ENCODE data around the gene NUP210. TPM values are rescaled to one million over a fixed set of nuclear protein-coding genes. Genes with fewer than 3 reads are reported as not detected.

The NUP210 gene
- polyA plus RNA-seq, 1 donor from 2014 or later, result 72.2 TPM

DNA sequence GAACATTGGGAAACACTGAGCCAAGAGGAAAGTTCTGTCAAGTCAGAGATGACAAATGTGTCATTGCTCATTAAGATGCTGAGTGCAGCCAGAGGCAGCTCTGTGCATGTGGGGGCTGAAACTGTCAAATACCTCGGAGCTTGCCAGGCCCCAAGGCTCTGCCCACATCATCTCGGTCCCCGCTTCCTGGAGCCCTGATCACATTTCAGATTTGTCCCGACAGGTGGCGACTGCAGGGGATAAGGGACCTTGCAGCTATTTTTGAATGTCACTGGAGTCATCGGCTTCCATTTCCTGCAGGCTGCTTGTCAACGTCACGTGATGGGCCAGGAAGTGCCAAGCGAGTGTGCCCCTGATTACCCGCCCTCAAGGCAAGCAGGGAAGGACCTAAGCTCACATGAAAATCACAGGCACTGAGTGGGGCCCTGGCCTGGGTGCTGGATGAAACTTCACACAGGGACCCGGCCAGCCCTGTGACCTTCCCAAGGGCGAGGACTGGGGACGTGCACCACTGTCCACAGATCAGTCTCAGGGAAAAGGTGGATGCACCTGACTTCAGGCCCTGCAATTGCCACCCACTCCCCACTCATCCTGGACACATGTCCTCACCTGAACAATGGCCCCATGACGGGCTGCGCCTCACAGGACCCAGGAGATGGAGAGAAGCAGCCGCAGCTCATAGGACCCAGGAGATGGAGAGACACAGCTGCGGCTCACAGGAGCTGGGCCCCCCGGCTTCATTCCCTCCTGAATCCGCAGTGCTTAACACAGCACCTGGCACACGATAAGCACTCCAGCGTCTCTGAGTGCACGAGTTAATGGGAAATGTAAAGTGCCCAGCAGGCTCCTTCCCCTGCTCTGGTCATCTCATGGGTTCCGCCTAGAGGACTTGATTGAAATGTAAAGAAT lies 73.4 kb downstream of the NUP210 start:
- H3K9me3 Mint-ChIP-seq, result no peaks in the 10 kb centered on the region

DNA sequence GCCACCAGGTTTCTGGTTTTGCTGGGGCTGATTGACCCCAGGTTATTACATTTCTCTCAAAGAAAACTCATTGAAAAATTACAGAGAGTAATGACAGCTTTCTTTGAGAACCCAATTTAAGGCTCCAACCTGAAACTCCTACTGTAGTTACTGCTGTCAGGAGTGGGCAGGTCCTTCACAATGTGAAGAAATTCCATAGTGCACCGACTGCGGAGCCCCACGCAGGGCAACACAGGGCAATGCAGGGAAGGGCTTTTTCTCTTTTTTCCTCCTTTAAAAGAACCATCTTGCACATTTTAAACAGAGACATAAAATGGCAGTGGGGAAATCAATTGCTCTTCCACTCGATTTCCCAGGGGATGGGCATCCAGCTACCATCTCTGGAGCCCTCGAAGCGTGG lies 74.3 kb downstream of the NUP210 start:
- H3K36me3 Mint-ChIP-seq, result no peaks in the 10 kb centered on the region
- no peak overlapping the region for H3K27ac Mint-ChIP-seq
- no peak overlapping the region for H3K4me3 Mint-ChIP-seq
- H3K4me1 Mint-ChIP-seq, result peaks cover 0 to 11% (median 5%) of the 10 kb centered on the region in 3 donors
- H3K9me3 Mint-ChIP-seq, result no peaks in the 10 kb centered on the region
- no peaks in the 10 kb centered on the region for H3K27me3 Mint-ChIP-seq

More for the DNA sequence above, 73.4 kb downstream of the NUP210 start:
- Mint-ChIP-seq H3K27me3 (no peaks in the 10 kb centered on the region), H3K27ac (no peak overlapping the region), H3K36me3 (no peaks in the 10 kb centered on the region), H3K4me1 (peaks cover 0 to 11% (median 5%) of the 10 kb centered on the region in 3 donors), H3K4me3 (no peak overlapping the region)

DNA sequence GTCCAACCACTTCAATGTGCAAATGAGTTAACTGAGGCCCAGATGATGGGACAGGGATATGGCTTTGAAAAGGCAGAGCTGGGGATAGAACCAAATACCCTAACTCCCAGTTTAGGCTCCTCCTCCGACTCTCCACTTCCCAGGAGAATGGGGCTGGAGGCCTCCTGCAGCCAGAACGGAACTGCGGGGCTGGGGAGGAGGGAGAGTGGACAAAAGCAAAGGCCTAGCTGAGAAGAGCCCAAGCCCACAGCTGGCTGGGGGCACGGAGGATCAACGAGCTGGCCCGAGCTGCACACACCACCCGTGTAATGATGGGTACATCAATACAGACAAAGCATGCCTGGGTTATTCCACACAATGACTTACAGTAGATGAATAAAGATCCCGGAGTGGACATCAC lies 74.8 kb downstream of the NUP210 start:
- H3K9me3 Mint-ChIP-seq, result no peaks in the 10 kb centered on the region
- no peak overlapping the region for H3K4me3 Mint-ChIP-seq
- no peaks in the 10 kb centered on the region for H3K36me3 Mint-ChIP-seq
- no peak overlapping the region for H3K27ac Mint-ChIP-seq
- no peaks in the 10 kb centered on the region for H3K27me3 Mint-ChIP-seq
- H3K4me1 Mint-ChIP-seq, result peaks cover 0 to 11% (median 5%) of the 10 kb centered on the region in 3 donors

DNA sequence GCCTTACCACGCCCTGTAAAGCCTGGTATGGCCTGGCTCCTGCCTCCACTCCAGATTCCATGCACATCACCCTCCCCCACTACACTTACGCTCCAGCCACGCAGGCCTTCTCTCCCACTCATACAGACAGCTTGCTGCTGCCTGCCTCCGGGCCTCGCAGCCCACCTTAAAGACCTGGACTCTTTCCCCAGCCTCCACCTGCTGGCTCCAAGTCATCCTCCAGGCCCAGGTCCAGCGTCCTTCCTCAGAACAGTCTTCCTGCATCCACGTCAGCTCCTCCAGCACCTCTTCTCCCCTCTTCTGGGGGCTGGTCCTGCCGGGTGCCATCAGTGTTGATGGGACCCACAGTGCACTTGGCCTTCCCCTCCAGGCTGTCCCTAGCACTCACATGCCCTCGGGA lies 75.5 kb downstream of the NUP210 start:
- Mint-ChIP-seq H3K27me3 (no peaks in the 10 kb centered on the region), H3K36me3 (no peaks in the 10 kb centered on the region), H3K27ac (no peak overlapping the region), H3K4me3 (peak overlapping the region in 1 of 4 donors; percentile 81), H3K4me1 (peaks cover 0 to 9% (median 5%) of the 10 kb centered on the region in 3 donors), H3K9me3 (no peaks in the 10 kb centered on the region)

DNA sequence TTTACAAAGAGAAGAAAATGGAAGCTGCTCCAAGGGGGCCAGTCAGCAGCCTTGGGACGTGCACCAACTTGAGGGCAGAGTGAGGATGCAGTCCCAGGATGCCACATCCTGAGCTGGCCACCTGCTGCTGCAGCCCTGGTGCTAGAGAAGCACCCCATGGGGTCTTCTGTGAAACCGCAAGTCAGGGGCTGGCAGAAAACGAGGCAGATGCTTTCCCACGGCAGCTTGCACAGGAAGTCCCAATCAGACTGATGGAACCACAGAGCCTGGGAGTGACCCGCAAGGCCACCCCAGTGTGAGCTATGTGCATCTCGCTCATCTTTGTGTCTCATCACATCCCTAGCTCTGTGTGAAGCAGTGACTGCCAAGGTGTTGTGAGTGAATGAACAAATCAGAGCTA lies 76.5 kb downstream of the NUP210 start:
- Mint-ChIP-seq H3K4me1 (peaks cover 0 to 9% (median 5%) of the 10 kb centered on the region in 3 donors), H3K9me3 (no peaks in the 10 kb centered on the region), H3K27ac (peak overlapping the region in 1 of 3 donors; percentile 77)

DNA sequence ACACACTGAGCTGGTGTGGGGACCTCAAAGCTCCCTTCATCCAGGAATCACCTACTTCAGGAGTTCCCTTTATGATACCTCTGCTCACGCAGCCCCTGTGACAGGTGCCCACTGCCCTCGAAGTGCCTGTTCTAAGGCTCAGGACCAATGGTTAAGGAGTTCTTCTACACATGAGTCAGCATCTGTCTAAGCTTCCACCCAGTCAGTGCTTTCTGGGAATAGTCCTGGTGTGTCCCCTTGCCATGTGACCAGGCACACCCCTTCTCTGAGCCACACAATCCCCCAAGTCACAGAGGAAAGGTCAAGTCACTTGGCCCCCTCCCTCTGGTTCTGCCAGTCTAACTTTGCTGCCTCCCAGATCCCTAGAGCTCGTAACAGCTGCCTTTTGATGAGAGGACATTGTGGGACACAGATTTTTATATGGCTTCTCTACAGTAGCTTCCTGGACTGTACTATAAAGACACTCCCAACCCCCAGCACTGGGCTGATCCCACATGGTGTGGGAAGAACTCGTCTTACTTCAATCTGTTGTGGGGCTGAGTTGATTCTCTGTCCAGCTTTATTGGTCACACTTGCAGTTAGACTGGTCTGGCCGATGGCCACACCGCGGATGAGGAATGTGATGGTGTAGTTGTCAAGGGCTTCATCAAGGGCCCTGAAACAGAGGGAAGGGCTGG lies 78.8 kb downstream of the NUP210 start:
- no peaks in the 10 kb centered on the region for H3K36me3 Mint-ChIP-seq

More for the DNA sequence above, 76.5 kb downstream of the NUP210 start:
- Mint-ChIP-seq H3K36me3 (no peaks in the 10 kb centered on the region), H3K4me3 (no peak overlapping the region), H3K27me3 (no peaks in the 10 kb centered on the region)

GRCh38 chr3:13339833-13340232 lies 80.3 kb downstream of the NUP210 start:
- H3K27me3 Mint-ChIP-seq, result no peaks in the 10 kb centered on the region
- peak overlapping the region in 1 of 3 donors; percentile 50 for H3K27ac Mint-ChIP-seq
- H3K36me3 Mint-ChIP-seq, result no peaks in the 10 kb centered on the region
- H3K4me3 Mint-ChIP-seq, result no peak overlapping the region
- peaks cover 0 to 5% (median 4%) of the 10 kb centered on the region in 3 donors for H3K4me1 Mint-ChIP-seq
- no peaks in the 10 kb centered on the region for H3K9me3 Mint-ChIP-seq

More for the DNA sequence above, 78.8 kb downstream of the NUP210 start:
- no peaks in the 10 kb centered on the region for H3K27me3 Mint-ChIP-seq
- peaks cover 0 to 1% (median 0%) of the 10 kb centered on the region in 3 donors for H3K4me1 Mint-ChIP-seq
- no peaks in the 10 kb centered on the region for H3K9me3 Mint-ChIP-seq
- no peak overlapping the region for H3K4me3 Mint-ChIP-seq
- H3K27ac Mint-ChIP-seq, result no peak overlapping the region

- Mint-ChIP-seq H3K4me3 (no peak overlapping the region), H3K4me1 (peaks cover 6 to 11% (median 8%) of the 10 kb centered on the region in 3 donors), H3K9me3 (no peaks in the 10 kb centered on the region), H3K36me3 (no peaks in the 10 kb centered on the region), H3K27me3 (no peaks in the 10 kb centered on the region), H3K27ac (peak overlapping the region; percentile 63 to 87 (median 72))
Observed at GRCh38 chr3:13338996-13339395, 81.1 kb downstream of the NUP210 start.

- no peaks in the 10 kb centered on the region for H3K36me3 Mint-ChIP-seq
- H3K27me3 Mint-ChIP-seq, result no peaks in the 10 kb centered on the region
Observed at GRCh38 chr3:13338231-13338630, 81.9 kb downstream of the NUP210 start.

GRCh38 chr3:13336592-13336991 lies 83.5 kb downstream of the NUP210 start:
- Mint-ChIP-seq H3K27me3 (no peaks in the 10 kb centered on the region), H3K27ac (peak overlapping the region; percentile 39 to 86 (median 57)), H3K4me3 (no peak overlapping the region), H3K4me1 (peaks cover 24 to 32% (median 30%) of the 10 kb centered on the region in 3 donors), H3K9me3 (no peaks in the 10 kb centered on the region), H3K36me3 (no peaks in the 10 kb centered on the region)

More at GRCh38 chr3:13338231-13338630, 81.9 kb downstream of the NUP210 start:
- Mint-ChIP-seq H3K4me3 (no peak overlapping the region), H3K27ac (peak overlapping the region in 2 of 3 donors; percentile 63 to 72), H3K9me3 (no peaks in the 10 kb centered on the region), H3K4me1 (peaks cover 11 to 16% (median 14%) of the 10 kb centered on the region in 3 donors)

GRCh38 chr3:13335503-13335902 lies 84.6 kb downstream of the NUP210 start:
- H3K9me3 Mint-ChIP-seq, result no peaks in the 10 kb centered on the region
- no peaks in the 10 kb centered on the region for H3K27me3 Mint-ChIP-seq
- peak overlapping the region in 1 of 3 donors; percentile 40 for H3K27ac Mint-ChIP-seq
- peaks cover 2% of the 10 kb centered on the region for H3K36me3 Mint-ChIP-seq
- H3K4me3 Mint-ChIP-seq, result no peak overlapping the region
- H3K4me1 Mint-ChIP-seq, result peaks cover 29 to 36% (median 35%) of the 10 kb centered on the region in 3 donors

- Mint-ChIP-seq H3K27ac (peak overlapping the region in 2 of 3 donors; percentile 40 to 92), H3K9me3 (no peaks in the 10 kb centered on the region), H3K4me3 (peak overlapping the region in 1 of 4 donors; percentile 52), H3K27me3 (no peaks in the 10 kb centered on the region), H3K4me1 (peaks cover 29 to 36% (median 35%) of the 10 kb centered on the region in 3 donors), H3K36me3 (peaks cover 2% of the 10 kb centered on the region)
Observed at GRCh38 chr3:13335059-13335458, 85.1 kb downstream of the NUP210 start.

DNA sequence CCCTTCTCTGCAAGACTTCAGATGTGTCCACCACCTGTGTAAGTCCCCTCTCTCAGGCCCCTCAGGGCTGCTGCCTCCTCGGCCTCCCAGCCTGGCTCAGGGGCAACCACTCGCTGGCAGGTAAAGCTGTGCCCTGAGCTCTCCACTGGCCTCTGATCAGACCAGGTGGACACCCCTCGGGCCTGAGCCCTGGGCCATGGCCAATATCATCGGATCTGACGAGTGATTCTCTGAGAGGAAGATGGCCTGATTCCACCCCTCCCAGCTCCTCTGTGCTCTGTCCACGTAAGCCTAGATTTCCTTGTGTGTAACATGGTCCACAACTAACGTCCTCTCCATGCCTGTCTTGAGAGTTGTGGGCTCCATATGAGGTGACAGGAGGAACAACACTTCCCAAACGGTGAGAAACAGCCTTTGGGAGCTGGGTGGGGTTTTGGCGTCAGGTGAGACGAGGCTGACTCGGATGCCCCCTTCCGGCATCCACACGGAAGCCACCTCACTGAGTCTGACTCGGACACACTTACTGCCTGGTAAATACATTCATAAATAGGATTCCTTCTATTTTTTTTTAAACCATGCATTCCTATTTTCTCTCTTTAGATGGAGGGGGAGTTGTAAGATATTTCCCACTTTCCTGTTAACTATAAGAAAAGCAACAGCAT lies 86.8 kb downstream of the NUP210 start:
- Mint-ChIP-seq H3K36me3 (peaks cover 2% of the 10 kb centered on the region), H3K9me3 (no peaks in the 10 kb centered on the region), H3K4me1 (peaks cover 29 to 36% (median 35%) of the 10 kb centered on the region in 3 donors), H3K27ac (peak overlapping the region; percentile 89 to 95 (median 92)), H3K27me3 (no peaks in the 10 kb centered on the region), H3K4me3 (peak overlapping the region in 2 of 4 donors; percentile 67 to 79)

- Mint-ChIP-seq H3K4me3 (peak overlapping the region in 3 of 4 donors; percentile 60 to 79 (median 67)), H3K9me3 (no peaks in the 10 kb centered on the region), H3K27me3 (no peaks in the 10 kb centered on the region), H3K36me3 (peaks cover 2% of the 10 kb centered on the region), H3K4me1 (peaks cover 29 to 36% (median 35%) of the 10 kb centered on the region in 3 donors), H3K27ac (peak overlapping the region; percentile 89 to 95 (median 92))
Observed at GRCh38 chr3:13332740-13333139, 87.4 kb downstream of the NUP210 start.
